ENCODE data around the gene CDIP1. TPM values are rescaled to one million over a fixed set of nuclear protein-coding genes. Genes with fewer than 3 reads are reported as not detected.

Gene CDIP1
- total RNA-seq, 3 donors from 2014 or later (not counting 1 experiment from before 2014, with no cell fraction given) = 35.2 to 49.2 (median 37.9) TPM

DNA sequence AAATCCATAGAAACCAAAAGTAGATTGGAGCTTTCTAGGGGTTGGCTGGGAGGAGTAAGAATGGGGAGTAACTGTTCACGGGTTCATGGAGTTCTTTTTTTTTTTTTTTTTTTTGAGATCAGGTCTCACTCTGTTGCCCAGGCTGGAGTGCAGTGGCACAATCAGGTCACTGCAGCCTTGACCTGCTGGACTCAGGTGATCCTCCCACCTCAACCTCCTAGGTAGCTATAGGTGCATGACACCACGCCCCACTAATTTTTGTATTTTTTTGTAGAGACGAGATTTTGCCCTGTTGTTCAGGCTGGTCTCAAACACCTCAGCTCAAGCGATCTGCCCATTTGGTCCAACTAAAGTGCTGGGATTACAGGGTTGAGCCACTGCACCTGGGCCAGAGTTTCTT, 65.7 kb downstream of the CDIP1 start:
- intact Hi-C loops (cut with micrococcal nuclease) = no loop called here
- 89% methylated on average over 4 of the region's 4 CpGs for WGBS (ENCODE audit: insufficient coverage)

DNA sequence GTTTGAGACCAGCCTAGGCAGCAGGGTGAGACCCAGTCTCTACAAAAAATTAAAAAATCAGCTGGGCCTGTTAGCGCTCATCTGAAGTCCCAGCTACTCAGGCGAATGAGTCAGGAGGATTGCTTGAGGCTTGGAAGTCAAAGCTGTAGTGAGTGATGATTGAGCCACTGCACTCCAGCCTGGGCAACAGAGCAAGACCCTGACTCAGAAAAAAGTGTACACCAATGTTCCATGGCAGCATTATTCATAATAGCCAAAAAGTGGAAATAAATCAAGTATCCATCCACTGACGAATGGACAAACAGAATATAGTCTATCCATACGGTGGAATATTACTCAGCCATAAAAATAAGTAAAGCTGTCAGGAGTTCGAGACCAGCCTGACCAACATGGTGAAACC, 66.7 kb downstream of the CDIP1 start:
- no peaks in the 10 kb centered on the region for H3K27me3 Mint-ChIP-seq (ENCODE audit: low read depth in 2 of 2)
- H3K4me1 ChIP-seq (ENCODE audit: control insufficient read depth, insufficient read depth, low read length) = peaks cover 40% of the 10 kb centered on the region
- intact Hi-C loops (cut with micrococcal nuclease) = no loop called here
- no peaks in the 10 kb centered on the region for H3K9me3 Mint-ChIP-seq
- WGBS (ENCODE audit: insufficient coverage) = 88% methylated on average over 5 of the region's 5 CpGs
- peak overlapping the region; percentile 13 to 64 for H3K27ac Mint-ChIP-seq
- ATAC-seq (no peak), DNase-seq (no peak)
- no peak overlapping the region for H3K4me3 ChIP-seq (ENCODE audit: low read length)
- H3K27ac ChIP-seq (ENCODE audit: low read length) = no peak overlapping the region
- TF ChIP-seq, protein P1, sequence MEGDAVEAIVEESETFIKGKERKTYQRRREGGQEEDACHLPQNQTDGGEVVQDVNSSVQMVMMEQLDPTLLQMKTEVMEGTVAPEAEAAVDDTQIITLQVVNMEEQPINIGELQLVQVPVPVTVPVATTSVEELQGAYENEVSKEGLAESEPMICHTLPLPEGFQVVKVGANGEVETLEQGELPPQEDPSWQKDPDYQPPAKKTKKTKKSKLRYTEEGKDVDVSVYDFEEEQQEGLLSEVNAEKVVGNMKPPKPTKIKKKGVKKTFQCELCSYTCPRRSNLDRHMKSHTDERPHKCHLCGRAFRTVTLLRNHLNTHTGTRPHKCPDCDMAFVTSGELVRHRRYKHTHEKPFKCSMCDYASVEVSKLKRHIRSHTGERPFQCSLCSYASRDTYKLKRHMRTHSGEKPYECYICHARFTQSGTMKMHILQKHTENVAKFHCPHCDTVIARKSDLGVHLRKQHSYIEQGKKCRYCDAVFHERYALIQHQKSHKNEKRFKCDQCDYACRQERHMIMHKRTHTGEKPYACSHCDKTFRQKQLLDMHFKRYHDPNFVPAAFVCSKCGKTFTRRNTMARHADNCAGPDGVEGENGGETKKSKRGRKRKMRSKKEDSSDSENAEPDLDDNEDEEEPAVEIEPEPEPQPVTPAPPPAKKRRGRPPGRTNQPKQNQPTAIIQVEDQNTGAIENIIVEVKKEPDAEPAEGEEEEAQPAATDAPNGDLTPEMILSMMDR (IDR thresholded peaks at IDR 0.05) = no peak
- no peaks in the 10 kb centered on the region for H3K27me3 ChIP-seq (ENCODE audit: control insufficient read depth, insufficient read depth, low read length)
- H3K4me1 Mint-ChIP-seq = peaks cover 8 to 32% of the 10 kb centered on the region in 2 donors
- peaks cover 10% of the 10 kb centered on the region for H3K36me3 ChIP-seq (ENCODE audit: control insufficient read depth, insufficient read depth, low read length)
- no peak overlapping the region for H3K4me3 Mint-ChIP-seq
- H3K36me3 Mint-ChIP-seq = no peaks in the 10 kb centered on the region
- H3K9me3 ChIP-seq (ENCODE audit: control insufficient read depth, insufficient read depth, low read length) = no peaks in the 10 kb centered on the region

More for the DNA sequence above, 65.7 kb downstream of the CDIP1 start:
- Mint-ChIP-seq H3K36me3 (no peaks in the 10 kb centered on the region), H3K27ac (peak overlapping the region; percentile 64 to 83), H3K9me3 (no peaks in the 10 kb centered on the region), H3K4me1 (peaks cover 12 to 37% of the 10 kb centered on the region in 2 donors), H3K27me3 (ENCODE audit: low read depth in 2 of 2) (no peaks in the 10 kb centered on the region), H3K4me3 (peak overlapping the region; percentile 72)
- Histone ChIP-seq H3K9me3 (ENCODE audit: control insufficient read depth, insufficient read depth, low read length) (no peaks in the 10 kb centered on the region), H3K4me3 (ENCODE audit: low read length) (no peak overlapping the region), H3K27ac (ENCODE audit: low read length) (no peak overlapping the region), H3K36me3 (ENCODE audit: control insufficient read depth, insufficient read depth, low read length) (peaks cover 10% of the 10 kb centered on the region), H3K27me3 (ENCODE audit: control insufficient read depth, insufficient read depth, low read length) (no peaks in the 10 kb centered on the region), H3K4me1 (ENCODE audit: control insufficient read depth, insufficient read depth, low read length) (peaks cover 40% of the 10 kb centered on the region)
- TF ChIP-seq, protein P1 (IDR thresholded peaks at IDR 0.05) = no peak
- DNase-seq = no peak
- ATAC-seq = no peak

DNA sequence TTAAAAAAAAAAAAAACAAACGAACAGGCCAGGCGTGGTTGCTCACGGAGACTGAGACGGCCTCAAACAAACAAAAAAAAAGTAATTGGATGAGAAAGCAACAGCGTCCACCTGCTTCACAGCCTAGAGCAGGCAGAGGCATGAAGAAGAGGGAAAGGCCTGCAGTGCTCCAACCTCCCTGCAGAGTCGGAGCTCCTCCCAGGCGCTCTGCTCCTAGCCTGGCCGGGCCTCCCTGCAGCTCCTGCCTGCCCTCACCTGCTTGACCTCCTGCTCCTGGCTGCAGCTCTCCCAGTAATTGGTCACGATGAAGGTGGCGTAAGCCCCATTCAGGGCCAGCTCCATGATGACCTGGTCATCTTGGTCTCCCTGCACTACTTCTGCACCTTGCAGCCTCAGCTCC, 69.6 kb downstream of the CDIP1 start:
- H3K36me3 Mint-ChIP-seq = no peaks in the 10 kb centered on the region
- H3K9me3 Mint-ChIP-seq = no peaks in the 10 kb centered on the region
- H3K27me3 ChIP-seq (ENCODE audit: control insufficient read depth, insufficient read depth, low read length) = no peaks in the 10 kb centered on the region
- no peak overlapping the region for H3K4me3 Mint-ChIP-seq
- DNase-seq (no peak), ATAC-seq (no peak)
- intact Hi-C loops (cut with micrococcal nuclease) = no loop called here
- peaks cover 30 to 37% of the 10 kb centered on the region in 2 donors for H3K4me1 Mint-ChIP-seq
- H3K4me1 ChIP-seq (ENCODE audit: control insufficient read depth, insufficient read depth, low read length) = peaks cover 46% of the 10 kb centered on the region
- H3K27me3 Mint-ChIP-seq (ENCODE audit: low read depth in 2 of 2) = no peaks in the 10 kb centered on the region
- 90% methylated on average over 10 of the region's 10 CpGs for WGBS (ENCODE audit: insufficient coverage)
- H3K9me3 ChIP-seq (ENCODE audit: control insufficient read depth, insufficient read depth, low read length) = no peaks in the 10 kb centered on the region
- H3K4me3 ChIP-seq (ENCODE audit: low read length) = no peak overlapping the region
- peaks cover 16% of the 10 kb centered on the region for H3K36me3 ChIP-seq (ENCODE audit: control insufficient read depth, insufficient read depth, low read length)
- no peak overlapping the region for H3K27ac Mint-ChIP-seq
- no peak overlapping the region for H3K27ac ChIP-seq (ENCODE audit: low read length)
- TF ChIP-seq, protein P1 (IDR thresholded peaks at IDR 0.05) = no peak

DNA sequence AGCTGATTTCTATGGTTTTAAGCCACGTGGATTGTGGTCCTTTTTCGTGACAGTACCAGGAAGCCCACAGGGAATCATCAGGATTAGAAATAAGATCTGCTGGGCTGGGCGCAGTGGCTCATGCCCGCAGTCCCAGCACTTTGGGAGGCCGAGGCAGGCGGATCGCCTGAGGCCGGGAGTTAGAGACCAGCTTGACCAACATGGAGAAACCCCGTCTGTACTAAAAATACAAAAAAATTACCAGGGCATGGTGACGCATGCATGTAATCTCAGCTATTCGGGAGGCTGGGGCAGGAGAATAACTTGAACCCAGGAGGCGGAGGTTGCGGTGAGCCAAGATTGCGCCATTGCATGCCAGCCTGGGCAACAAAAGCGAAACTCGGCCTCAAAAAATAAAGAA, 70.7 kb downstream of the CDIP1 start:
- WGBS (ENCODE audit: insufficient coverage) = 98% methylated on average over 16 of the region's 16 CpGs
- Mint-ChIP-seq H3K4me1 (peaks cover 26 to 29% of the 10 kb centered on the region in 2 donors), H3K4me3 (no peak overlapping the region), H3K27me3 (ENCODE audit: low read depth in 2 of 2) (no peaks in the 10 kb centered on the region), H3K27ac (peak overlapping the region; percentile 97 to 98), H3K36me3 (no peaks in the 10 kb centered on the region), H3K9me3 (no peaks in the 10 kb centered on the region)
- Histone ChIP-seq H3K4me1 (ENCODE audit: control insufficient read depth, insufficient read depth, low read length) (peaks cover 40% of the 10 kb centered on the region), H3K36me3 (ENCODE audit: control insufficient read depth, insufficient read depth, low read length) (peaks cover 20% of the 10 kb centered on the region), H3K9me3 (ENCODE audit: control insufficient read depth, insufficient read depth, low read length) (no peaks in the 10 kb centered on the region), H3K27ac (ENCODE audit: low read length) (no peak overlapping the region), H3K4me3 (ENCODE audit: low read length) (no peak overlapping the region), H3K27me3 (ENCODE audit: control insufficient read depth, insufficient read depth, low read length) (no peaks in the 10 kb centered on the region)
- no peak for DNase-seq
- intact Hi-C loops (cut with micrococcal nuclease) = loop anchor here (2.0 kb wide), 1 partner anchor 51 kb away; the partner anchor contains the start of gene CORO7
- no peak for ATAC-seq
- TF ChIP-seq, protein P1 (IDR thresholded peaks at IDR 0.05) = no peak
